GM19372 (cell line): ENCODE measurements around the gene SASS6.

Source experiments
- ATAC-seq: cut with Tn5 transposase; IDR thresholded peaks from one replicate; pipeline ENCODE4 v1.9.1; 2021; ENCODE audit warnings: mild to moderate bottlenecking, low read depth, moderate library complexity; ENCODE audit not compliant: unreplicated experiment

SASS6 gene, protein sequence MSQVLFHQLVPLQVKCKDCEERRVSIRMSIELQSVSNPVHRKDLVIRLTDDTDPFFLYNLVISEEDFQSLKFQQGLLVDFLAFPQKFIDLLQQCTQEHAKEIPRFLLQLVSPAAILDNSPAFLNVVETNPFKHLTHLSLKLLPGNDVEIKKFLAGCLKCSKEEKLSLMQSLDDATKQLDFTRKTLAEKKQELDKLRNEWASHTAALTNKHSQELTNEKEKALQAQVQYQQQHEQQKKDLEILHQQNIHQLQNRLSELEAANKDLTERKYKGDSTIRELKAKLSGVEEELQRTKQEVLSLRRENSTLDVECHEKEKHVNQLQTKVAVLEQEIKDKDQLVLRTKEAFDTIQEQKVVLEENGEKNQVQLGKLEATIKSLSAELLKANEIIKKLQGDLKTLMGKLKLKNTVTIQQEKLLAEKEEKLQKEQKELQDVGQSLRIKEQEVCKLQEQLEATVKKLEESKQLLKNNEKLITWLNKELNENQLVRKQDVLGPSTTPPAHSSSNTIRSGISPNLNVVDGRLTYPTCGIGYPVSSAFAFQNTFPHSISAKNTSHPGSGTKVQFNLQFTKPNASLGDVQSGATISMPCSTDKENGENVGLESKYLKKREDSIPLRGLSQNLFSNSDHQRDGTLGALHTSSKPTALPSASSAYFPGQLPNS

DNA sequence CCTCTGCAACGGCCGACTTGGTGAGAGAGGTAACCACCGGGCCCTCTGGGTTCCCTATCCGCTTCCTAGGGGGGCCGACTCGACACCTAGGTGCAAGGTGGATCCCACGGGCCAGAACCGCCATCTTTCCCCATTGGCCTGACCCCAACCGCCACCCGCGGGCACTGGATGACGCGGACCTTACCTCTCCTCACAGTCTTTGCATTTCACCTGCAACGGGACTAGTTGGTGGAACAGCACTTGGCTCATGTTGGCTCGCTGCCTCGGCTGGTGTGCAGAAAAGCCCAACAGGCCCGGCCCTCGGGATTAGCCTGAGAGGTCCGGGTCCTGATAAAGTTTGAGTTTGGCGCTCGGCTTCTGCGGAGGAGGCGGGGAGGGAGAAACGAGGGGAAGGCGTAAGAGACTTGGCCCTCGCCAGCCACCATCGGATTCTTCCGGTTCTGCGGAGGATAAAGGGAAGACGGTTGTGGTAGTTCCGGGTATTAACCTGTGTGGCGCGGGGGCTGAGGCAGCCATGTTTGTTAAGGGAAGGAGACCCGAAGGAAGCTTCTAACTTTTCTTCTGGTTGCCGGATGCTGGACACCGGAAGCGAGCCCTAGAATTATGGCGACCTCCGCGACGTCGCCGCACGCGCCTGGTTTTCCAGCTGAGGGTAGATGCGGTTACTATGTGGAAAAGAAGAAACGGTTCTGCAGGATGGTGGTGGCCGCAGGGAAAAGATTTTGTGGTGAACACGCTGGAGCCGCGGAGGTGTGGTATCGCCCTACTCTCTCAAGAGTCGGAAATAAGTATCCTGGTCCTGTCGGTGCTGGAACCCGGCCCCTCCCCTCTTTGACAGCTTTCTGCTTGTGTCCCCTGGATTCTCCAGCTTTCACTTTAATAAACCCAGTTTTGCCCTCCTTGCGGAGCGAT, at the start of gene SASS6, which contains the start of gene TRMT13:
SASS6 (minus strand) TSS at position 365 of the 912 bp plus-strand sequence; CDS start at position 249, 116 bp downstream.
TRMT13 (plus strand) TSS at position 598 of the 912 bp plus-strand sequence; CDS start at position 604, 6 bp downstream.
- ATAC-seq: peak; percentile 86

DNA sequence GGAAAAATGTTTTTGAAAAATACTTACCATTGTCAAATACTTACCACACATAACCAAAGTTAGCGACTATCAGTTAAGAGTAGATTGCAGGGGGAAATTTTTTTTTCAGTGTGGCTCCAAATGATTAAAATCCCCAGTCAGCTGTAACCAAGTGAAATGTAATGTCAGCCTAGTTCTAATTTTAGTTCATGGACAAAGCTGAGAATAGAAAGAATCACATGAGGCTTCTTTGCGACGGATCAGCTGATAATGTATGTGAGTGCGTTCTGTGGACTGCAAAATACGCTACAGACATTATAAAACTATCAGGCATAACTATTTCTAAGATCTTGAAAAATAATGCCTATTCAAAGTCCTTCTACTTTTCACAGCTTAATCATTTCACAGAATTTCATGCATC, 45.4 kb upstream of the SASS6 start, which contains the start of gene LRRC39:
LRRC39 (minus strand) TSS at position 166 of the 400 bp plus-strand sequence. CDS start 9,740 bp downstream, outside the sequence.
- ATAC-seq: no peak

DNA sequence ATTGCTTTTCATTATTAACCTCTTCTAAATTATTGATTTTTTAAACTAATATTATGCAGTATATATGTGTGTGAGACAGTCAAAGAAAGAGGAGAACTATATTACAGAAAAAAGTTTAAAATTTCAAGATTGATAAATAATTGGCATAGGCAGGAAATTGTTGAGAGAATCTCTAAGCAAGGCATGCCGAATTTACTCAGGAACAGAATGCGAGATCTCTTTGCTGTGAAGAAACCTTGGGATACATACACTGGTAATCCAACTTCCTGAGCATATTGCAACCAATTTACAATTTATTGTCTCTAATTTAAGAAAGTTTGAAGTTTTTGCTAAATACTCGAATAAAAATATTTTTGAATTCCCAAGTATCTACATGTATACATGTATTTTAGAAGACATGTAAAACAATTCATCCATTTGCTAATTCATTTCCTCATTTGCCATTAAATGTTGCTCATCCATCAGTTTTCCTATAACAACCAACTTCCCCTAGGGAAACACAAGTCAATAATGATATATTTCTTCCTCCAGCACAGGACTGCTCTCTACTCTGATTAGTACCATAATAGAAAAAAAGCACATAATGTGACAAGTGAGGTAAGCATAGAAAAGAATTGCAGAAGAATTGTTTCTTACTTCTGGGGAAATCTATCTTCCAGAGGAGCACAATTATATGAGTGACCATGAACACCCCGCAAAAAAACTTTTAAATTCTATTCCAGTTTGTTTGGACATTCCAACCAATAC, 44.7 kb upstream of the SASS6 start:
- no peak for ATAC-seq

DNA sequence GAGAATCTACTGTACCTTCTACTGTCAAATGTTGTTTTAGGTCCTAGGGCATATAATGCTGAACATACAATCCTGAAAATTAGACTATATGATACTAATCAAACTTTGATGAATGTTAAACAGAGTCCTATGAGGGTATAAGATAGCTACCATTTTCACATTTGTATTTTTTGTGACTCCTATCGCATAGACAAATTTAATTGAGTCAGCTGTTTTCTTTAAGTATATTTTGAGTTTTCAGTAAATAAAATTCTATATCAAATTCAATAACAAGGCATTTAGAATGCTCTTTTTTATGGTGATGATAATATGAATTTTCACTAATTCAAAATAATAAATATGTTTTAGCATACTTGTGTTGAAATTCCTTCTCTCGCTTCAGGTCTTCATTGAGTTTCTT, 35.3 kb upstream of the SASS6 start:
- ATAC-seq: no peak

DNA sequence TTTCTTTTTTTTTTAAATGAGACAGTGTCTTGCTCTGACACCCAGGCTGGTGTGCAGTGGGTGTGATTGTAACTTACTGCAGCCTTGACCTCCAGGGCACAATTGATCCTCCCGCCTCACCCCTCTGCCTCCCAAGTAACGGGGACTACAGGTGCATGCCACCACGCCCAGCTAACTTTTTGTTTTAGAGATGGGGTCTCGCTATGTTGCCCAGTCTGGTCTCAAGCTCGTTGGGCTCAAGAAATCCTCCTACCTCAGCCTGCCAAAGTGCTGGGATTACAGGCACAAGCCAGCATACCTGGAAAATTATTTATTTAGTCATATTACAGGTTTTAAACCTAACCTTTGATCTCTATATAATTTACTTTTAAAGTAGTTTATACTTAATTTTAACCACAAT, 32.0 kb upstream of the SASS6 start:
- no peak for ATAC-seq

DNA sequence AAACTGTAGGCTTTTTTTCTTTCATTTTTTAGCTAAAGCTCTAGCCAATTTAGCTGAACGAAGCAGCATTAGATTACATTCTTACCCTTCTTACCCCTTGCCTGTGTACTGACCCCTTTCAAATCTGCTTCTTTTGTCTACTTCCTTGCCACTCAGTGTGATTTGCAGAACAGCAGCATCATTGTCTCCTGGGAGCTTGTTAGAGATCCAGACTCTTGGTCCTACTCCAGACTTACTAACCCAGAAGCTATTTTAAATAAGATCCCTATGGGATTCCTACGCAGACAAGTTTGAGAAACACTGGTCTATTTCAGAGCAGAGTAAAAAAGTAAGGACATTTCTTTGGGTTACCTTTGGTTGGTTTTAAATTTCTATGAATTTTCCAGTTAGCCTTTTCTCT, 31.5 kb upstream of the SASS6 start:
- no peak for ATAC-seq

DNA sequence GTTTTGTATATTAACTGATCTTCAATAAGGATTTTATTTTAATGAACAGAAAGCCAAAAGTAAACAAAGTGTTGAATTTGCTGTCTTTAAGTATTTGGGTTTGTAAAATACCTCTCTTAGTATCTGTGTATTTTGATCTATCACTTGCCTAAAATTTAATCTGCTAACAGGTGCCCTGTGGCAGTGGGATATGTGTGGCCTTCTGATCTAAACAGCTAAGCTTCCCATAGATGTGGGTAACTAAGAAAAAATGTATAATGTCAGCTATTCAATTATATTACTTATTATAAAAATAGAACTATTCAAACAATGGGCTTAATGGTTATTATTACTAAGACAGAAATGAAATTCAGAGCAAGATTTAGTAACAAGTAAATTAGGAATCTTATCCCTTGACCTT, 30.2 kb upstream of the SASS6 start:
- ATAC-seq: no peak

DNA sequence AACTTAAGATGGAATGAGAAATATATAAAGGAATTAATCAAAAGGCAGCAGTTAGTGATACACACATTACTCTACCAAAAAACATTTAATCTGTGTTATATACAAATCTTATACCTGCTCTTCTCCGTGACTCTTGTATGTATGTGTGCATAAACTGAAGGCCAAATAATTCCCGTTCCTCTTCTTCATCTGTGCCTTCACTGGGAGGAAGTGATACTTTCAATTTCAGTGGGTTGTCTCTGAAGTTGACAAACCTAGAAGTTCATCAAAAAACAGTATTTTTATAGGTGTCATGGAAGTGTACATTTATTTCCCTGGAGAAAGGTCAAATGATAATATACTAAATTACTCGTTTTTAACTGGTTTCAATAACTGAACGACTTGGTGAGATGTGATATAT, 19.5 kb upstream of the SASS6 start:
- peak; percentile 65 for ATAC-seq

DNA sequence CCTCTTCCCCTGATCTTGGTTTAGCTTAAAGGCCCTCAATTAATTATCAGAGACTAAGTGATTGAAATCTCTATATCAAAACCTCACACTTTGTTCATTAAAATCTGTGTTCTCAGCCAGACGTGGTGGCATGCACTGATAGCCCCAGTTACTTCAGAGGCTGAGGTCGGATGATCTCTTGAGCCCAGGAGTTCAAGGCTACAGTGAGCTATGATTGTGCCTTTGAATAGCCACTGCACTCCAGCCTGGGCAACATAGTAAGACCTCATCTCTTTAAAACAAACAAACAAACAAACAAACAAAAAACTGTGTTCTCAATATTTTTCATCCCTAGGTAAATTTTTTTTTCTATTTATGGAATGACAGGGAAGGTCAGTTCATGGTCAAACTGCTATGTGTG, 18.9 kb upstream of the SASS6 start:
- no peak for ATAC-seq

DNA sequence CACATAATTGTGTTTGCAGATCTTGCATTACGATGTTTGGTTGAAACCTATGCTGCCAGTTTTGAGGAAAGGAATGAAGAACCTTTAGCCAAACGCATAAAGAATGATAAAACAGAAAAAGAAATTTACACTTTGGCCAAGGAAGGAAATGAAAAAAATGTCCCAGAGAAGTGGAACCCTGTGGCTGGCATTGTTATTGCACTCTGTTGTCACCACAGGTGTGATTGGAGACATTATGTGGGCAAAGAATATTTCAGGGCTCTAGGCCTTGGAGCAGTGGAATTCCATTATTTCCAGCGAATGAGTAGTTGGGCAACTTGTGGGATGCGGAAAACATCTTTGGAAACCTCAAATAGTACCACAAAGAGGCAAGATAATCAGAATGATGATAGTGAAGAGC, 15.1 kb upstream of the SASS6 start:
- no peak for ATAC-seq

DNA sequence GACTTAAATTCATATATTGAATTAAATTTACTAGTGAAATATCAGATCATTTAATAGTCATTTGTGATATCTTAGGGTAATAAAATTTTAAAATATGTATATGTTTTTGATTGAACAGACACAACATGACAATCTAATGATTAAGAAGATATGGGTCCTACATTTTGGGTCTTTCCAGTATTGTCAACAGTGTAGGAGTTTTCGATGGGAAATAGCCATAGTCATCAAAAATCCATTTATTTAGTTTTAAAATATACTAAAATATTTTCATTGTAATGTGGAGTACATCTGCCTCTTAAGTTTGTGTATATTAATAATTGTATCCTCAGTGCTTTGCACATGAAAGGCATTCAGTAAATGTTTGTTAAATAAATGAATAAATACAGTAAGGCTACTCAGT, 14.2 kb upstream of the SASS6 start:
- ATAC-seq: no peak

DNA sequence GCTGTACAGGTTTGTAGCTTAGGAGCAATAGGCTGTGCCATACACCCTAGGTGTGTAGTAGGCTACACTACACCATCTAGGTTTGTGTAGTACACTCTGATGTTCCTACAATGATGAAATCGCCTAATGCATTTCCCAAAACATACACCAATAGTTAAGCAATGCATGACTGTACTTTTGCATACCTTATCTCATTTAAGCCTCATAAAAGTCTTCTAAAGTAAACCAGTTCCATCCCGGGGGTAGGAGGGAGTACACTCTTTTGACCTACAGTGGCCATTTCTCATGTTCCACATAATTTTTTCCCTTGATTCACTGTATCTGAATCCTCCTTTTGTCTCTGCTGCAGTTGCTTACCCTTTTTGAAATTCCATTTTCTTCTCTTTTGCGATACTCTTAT, 12.4 kb upstream of the SASS6 start:
- ATAC-seq: no peak

DNA sequence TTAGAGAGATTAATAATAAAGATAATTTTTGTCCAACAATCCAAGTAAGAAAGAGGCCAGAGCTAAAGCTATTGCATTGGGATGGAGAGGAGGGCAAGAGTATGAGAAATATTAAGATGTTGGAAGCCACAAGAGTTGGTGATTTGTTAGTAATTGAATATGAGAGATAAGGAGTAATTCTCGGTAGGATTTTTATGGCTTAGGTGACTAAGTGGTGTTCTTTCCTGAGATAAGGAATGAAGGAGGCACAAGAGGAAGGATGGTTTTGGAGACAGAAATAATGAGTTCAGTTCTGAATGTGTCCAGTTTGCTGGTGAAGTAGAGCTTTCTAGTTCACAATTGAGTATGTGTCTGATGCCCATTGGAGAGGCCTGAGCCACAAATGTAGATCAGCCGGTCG, 9.6 kb upstream of the SASS6 start:
- ATAC-seq: no peak

DNA sequence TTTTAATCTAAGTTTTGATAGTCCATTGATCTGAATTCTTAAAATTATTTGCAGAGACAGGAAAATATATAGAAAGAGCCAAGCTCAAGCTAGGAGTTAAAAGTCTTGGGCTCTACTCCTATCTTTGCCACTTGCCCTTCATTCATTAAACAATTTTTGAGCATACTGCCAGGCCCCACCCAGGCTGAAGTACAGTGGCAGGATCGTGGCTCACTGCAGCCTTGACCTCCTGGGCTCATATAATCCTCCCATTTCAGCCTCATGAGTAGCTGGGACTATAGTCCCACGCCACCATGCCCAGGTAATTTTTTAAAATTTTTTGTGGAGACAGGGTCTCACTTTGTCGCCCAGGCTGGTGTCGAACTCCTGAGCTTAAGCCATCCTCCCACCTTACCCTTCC, 8.5 kb upstream of the SASS6 start:
- ATAC-seq: no peak

DNA sequence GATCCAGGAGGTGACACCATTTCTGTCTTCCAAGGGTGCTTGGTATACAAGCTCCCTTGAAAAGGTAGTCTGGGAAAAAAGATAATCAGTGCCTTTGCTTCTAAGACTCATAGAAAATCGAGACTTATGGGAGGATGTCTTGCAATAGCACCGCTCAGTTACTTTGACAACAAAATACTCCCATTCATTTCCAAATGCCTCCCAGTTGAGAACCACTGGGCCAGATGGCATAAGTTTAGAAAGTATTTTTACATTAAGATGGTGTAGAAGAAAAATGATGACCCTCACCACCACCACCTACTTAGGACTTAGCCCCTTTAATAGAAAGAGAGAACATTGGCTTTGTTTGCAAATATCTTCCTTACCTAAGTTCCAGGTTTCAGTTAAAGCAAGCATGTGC, 4.9 kb upstream of the SASS6 start:
- no peak for ATAC-seq

DNA sequence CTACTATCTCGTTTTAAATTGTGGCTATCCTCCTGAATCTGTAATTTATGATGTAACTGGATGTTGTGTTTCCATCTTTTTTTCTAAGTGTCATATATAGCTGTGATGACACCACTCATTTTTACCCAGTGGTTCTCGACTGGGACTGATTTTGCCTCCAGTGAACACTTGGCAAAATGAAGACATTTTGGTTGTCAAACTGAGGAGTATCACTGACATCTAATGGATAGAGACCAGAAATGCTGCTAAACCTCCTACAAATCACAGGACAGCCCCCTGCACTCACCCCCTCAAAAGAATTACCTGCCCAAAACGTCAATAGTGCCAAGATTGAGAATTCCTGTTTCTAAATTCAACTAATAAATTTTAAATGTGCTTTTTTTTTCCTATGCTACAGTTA, 2.1 kb upstream of the SASS6 start:
- no peak for ATAC-seq

DNA sequence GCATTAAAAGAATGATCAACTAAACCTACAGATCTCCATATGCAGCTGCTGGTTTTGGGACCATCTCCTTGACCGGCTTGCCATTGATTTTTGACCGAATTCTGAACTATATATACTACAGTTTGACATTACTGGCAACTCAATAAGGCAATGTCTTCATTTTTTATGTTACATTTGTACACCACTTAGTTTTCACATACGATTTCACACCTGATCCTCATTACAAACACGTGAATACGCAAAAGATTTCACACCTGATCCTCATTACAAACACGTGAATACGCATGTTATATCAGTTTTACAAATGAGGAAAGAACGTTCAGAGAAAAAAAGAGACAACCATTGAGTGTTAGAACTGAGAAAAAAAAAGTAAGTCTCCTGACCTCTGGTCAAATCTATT, 1.1 kb downstream of the SASS6 start:
- ATAC-seq: no peak

DNA sequence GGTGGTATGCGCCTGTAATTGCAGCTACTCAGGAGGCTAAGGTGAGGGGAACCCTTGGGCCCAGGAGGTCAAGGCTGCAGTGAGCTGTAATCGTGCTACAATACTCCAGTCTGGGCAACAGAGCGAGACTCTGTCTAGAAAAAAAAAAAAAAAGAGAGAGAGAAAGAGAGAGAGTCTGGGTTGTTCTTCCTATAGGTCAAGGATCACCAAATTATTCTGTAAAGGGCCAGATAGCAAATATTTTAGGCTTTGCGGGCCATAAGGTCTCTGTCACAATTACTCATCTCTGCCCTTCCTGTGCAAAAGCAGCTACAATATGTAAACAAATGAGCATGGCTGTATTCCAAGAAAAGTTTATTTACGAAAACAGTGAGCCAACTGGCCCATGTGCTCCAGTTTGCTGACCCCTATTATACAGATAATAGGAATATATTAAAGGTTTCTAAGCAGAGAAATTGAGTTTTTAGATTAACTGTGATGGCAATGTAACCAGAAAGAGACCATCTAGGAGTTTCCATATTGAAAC, 2.1 kb downstream of the SASS6 start:
- ATAC-seq: no peak

DNA sequence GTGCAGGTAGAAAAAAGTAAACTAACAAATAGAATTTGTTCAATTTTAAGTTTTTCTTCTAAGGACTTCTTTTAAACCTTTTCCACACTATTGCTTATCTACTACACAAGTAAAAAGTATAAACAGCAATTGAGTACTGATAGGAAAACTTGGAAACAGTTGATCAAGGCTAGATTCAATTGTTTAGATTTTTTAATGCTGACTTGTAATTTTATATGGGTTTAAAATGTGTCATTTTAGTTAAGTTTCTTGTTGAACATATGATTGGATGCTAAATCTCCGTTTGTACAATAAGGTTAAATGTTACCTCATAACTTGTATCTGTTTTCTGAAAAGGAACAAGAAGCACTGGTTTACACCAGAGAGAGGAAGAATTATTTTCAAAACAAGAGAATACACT, 5.5 kb downstream of the SASS6 start:
- ATAC-seq: no peak

DNA sequence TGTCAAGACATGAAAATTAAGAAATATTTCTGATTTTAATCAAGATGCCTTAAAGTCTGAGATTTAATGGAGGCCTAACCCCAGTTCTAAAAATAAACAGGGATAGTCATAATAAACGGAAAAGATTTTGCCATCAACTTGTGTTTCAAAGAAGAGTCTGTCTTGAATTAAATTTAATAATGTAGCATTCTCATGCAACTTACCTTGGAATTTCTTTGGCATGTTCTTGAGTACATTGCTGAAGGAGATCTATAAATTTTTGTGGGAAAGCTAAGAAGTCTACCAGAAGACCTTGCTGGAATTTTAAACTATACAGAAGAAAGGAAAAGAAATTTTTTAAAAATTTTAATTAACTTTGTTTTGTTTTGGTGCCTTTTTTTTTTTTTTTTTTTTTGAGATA, 10.6 kb downstream of the SASS6 start:
- ATAC-seq: no peak
